SK-N-SH (cell line): ENCODE data around the gene RAB6B.

Experiments
- CHD2 ChIP-seq: fragments of 150-350 bp; IDR thresholded peaks from 2 replicates; pipeline ENCODE4 v1.6.1; 2018; ENCODE audit warnings: low read length; ENCODE audit not compliant: partially characterized antibody
- EP300 ChIP-seq, 2 experiments: IDR thresholded peaks; 2 replicates each; pipeline versions ENCODE4 v1.4.0 to v1.6.1; 2012; ENCODE audit warnings: borderline replicate concordance in 1 of 2, low read depth in 1 of 2, low read length in 1 of 2
- GATA2 ChIP-seq: sonication (generic); formaldehyde crosslinking; IDR thresholded peaks from 2 replicates; pipeline ENCODE4 v1.5.0; 2020; ENCODE audit warnings: mild to moderate bottlenecking, missing genetic modification reagents
- NRF1 ChIP-seq: IDR thresholded peaks from 2 replicates; pipeline ENCODE4 v1.6.1; 2012; ENCODE audit warnings: low read depth, mild to moderate bottlenecking, low read length
- POLR2AphosphoS5 ChIP-seq: IDR thresholded peaks from 2 replicates; pipeline ENCODE4 v1.6.1; 2012; ENCODE audit warnings: low read depth, low read length
- RFX5 ChIP-seq: IDR thresholded peaks from 2 replicates; pipeline ENCODE4 v1.6.1; 2012; ENCODE audit warnings: mild to moderate bottlenecking, improper control_type of control experiment, low read length
- RXRA ChIP-seq: IDR thresholded peaks from 2 replicates; pipeline ENCODE4 v1.4.0; 2012; ENCODE audit warnings: low read depth, mild to moderate bottlenecking, borderline replicate concordance
- SIN3A ChIP-seq: IDR thresholded peaks from 2 replicates; pipeline ENCODE4 v1.6.1; 2012; ENCODE audit warnings: low read depth, mild to moderate bottlenecking, low read length, moderate library complexity, borderline replicate concordance
- SMC3 ChIP-seq: IDR thresholded peaks from 2 replicates; pipeline ENCODE4 v1.6.1; 2012; ENCODE audit warnings: low read depth, low read length, improper control_type of control experiment
- TF ChIP-seq, protein P1 (sequence below): fragments of 200-600 bp; sonication (generic); IDR thresholded peaks from 2 replicates; pipeline ENCODE4 v1.6.1; 2017; ENCODE audit warnings: antibody characterized with exemption, mild to moderate bottlenecking, moderate library complexity
- TF ChIP-seq, protein P2 (sequence below): fragments of 150-350 bp; IDR thresholded peaks from 2 replicates; pipeline ENCODE4 v1.6.1; 2017; ENCODE audit warnings: antibody characterized with exemption, low read length, low read depth, borderline replicate concordance

DNA sequence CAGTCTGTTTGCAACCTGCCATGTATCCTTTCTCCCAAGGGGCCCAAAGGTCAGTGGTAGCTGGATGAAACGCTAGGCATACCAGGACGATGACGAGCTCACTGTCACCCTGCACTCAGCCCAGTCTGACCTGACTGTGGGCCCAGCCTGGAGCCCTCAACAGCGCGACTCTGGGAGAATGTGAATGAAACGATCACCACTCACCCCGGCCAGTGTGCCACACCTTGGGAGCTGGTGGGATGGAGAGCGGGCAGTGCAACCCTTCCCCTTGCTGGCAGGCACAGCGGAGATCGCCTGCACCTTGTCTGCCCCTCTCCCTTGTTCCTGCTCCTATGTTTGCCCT, 62.9 kb downstream of the RAB6B start:
- TF ChIP-seq, protein P1, sequence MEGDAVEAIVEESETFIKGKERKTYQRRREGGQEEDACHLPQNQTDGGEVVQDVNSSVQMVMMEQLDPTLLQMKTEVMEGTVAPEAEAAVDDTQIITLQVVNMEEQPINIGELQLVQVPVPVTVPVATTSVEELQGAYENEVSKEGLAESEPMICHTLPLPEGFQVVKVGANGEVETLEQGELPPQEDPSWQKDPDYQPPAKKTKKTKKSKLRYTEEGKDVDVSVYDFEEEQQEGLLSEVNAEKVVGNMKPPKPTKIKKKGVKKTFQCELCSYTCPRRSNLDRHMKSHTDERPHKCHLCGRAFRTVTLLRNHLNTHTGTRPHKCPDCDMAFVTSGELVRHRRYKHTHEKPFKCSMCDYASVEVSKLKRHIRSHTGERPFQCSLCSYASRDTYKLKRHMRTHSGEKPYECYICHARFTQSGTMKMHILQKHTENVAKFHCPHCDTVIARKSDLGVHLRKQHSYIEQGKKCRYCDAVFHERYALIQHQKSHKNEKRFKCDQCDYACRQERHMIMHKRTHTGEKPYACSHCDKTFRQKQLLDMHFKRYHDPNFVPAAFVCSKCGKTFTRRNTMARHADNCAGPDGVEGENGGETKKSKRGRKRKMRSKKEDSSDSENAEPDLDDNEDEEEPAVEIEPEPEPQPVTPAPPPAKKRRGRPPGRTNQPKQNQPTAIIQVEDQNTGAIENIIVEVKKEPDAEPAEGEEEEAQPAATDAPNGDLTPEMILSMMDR, result no peak
- TF ChIP-seq CHD2, result no peak
- TF ChIP-seq SMC3, result no peak
- TF ChIP-seq RXRA, result no peak
- no peak for TF ChIP-seq GATA2 (CRISPR knock-in tag)
- no peak for TF ChIP-seq EP300 (IDR thresholded peaks at IDR 0.05; ENCODE audit: borderline replicate concordance in 1 of 2, low read depth in 1 of 2, low read length in 1 of 2)
- TF ChIP-seq NRF1, result no peak
- TF ChIP-seq SIN3A, result no peak
- no peak for TF ChIP-seq POLR2AphosphoS5
- TF ChIP-seq, protein P2, sequence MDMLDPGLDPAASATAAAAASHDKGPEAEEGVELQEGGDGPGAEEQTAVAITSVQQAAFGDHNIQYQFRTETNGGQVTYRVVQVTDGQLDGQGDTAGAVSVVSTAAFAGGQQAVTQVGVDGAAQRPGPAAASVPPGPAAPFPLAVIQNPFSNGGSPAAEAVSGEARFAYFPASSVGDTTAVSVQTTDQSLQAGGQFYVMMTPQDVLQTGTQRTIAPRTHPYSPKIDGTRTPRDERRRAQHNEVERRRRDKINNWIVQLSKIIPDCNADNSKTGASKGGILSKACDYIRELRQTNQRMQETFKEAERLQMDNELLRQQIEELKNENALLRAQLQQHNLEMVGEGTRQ, result no peak
- TF ChIP-seq RFX5, result no peak
